ENCODE measurements around the gene KNCN.

The KNCN gene

GRCh38 chr1:46497020-46497419, 54.4 kb downstream of the KNCN start:
- DNase-seq = no peak

- no peak for DNase-seq
Measured at GRCh38 chr1:46496505-46496904, 54.9 kb downstream of the KNCN start.

- no peak for DNase-seq
Measured at GRCh38 chr1:46495778-46496177, 55.7 kb downstream of the KNCN start.

Data from DMS79 treated with DMSO at 0.1 percent for 48 hours (cell line).